LNCaP clone FGC (cell line): Measurements from ENCODE around the gene IKZF4.

ENCODE experiments used
- DNase-seq: peaks from one replicate; pipeline ENCODE4 v3.0.0-alpha.2; 2011; ENCODE audit warnings: low read depth
- H3K4me3 ChIP-seq: 2 replicates; pipeline ENCODE4 v1.5.1; 2011; ENCODE audit warnings: mild to moderate bottlenecking, low read depth, low read length, control low read depth
- CTCF ChIP-seq: IDR thresholded peaks from 2 replicates; pipeline ENCODE4 v1.5.1; 2012; ENCODE audit warnings: mild to moderate bottlenecking; ENCODE audit not compliant: control insufficient read depth, insufficient read depth; ENCODE audit errors: extremely low read depth

The IKZF4 gene

GRCh38 chr12:56079723-56080555 is 59.1 kb downstream of the IKZF4 start, which contains the start of gene ERBB3:
ERBB3 (plus strand) TSS chr12:56080165; CDS start chr12:56080301, 136 bp downstream.
- TF ChIP-seq CTCF = no peak
- peak within 1 kb of the TSS; percentile 97 for H3K4me3 ChIP-seq
- peak; percentile 79 for DNase-seq

GRCh38 chr12:56080556-56081138 is 59.8 kb downstream of the IKZF4 start:
- peak overlapping the region; percentile 97 for H3K4me3 ChIP-seq
- 0 out of 2 replicates have a peak, but pooled peaks have one; percentile 13 for TF ChIP-seq CTCF
- DNase-seq = no peak

DNA sequence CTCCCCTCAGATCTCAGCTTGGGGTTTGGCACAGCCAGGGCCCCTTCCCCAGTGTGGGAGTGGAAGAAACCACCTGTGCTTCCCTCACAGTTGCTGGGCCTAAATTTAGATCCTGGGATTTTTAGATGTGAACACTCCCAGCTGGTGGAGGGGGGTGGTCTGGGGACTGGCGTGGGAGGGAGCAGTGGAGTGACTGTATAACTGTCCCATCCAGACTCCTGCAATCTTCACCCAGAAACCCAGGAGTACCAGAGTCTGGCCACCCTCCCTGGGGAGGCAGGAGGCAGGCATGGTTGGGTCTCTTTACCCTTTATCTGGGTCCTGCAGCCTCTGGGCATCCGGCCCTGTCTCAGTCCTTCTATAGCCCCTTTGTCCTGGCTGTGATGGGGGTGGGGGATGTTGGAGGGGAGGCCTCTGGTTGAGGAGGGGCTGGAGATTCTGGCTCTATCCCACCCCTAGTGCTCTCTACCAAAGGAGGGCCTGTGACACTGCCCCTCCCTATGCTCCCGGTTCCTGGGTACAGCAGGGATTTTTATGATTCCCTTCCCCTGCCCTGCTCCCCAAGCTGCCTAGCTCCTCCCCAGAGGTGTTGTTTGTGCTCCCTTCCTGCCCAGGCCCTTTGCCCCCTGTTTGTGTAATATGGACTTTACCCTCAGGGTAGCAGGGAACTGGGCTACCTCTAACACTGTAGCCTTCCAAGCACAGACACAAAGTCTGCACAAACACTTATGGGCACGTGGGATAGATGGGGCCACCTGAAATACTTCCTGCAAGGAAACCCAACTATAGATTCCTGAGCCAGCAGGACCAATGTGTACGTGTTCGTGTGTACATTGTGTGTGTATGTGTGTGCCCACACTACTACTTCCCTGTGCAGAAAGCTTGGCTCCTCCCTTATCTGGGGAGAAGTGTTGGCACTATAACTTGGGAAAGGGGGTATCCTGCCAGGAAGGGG is 60.8 kb downstream of the IKZF4 start:
- H3K4me3 ChIP-seq = peak overlapping the region; percentile 97
- no peak for TF ChIP-seq CTCF
- DNase-seq = no peak

DNA sequence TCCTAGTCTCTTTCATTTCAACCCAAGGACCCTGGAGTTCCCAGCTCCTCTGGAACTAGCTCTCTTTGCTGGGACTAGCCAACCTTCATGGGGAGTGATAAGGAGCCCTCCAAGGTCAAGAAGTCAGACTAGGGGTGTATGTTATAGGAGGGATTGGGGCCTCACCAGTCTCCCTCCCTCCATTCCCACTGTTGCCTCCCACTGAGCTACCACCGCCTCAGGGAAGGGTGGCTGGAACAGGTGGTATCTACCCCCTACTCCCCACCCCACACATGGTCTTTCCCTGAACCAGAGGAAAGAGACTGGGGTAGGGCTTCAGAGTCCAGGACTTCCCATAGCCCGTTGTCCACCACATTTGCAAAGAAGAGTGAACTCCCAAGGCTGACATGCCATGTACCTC is 61.5 kb downstream of the IKZF4 start:
- no peak for DNase-seq
- no peak overlapping the region for H3K4me3 ChIP-seq
- TF ChIP-seq CTCF = no peak

GRCh38 chr12:56082967-56083366 is 62.1 kb downstream of the IKZF4 start:
- DNase-seq = no peak
- H3K4me3 ChIP-seq = no peak overlapping the region
- no peak for TF ChIP-seq CTCF

GRCh38 chr12:56084958-56085543 is 64.2 kb downstream of the IKZF4 start:
- DNase-seq = no peak
- H3K4me3 ChIP-seq = no peak overlapping the region

More at GRCh38 chr12:56084958-56085543, 64.2 kb downstream of the IKZF4 start:
- 0 out of 2 replicates have a peak, but pooled peaks have one; percentile 7 for TF ChIP-seq CTCF
